DMS53 (cell line): ENCODE measurements around the gene S100A12.
"Not testable (repeated sequence)": the region's sequence is repeated elsewhere in the genome, so short reads cannot be mapped to it uniquely, and the experiment has no call there.

Experiments
- DNase-seq: peaks from one replicate; lab custom pipeline; 2025; lab: John Stamatoyannopoulos, UW

Gene S100A12

GRCh38 chr1:153352523-153352922, 22.9 kb downstream of the S100A12 start:
- DNase-seq, result peak; percentile 78

GRCh38 chr1:153350321-153350957, 25.0 kb downstream of the S100A12 start:
- no peak for DNase-seq

GRCh38 chr1:153349363-153350320, 25.8 kb downstream of the S100A12 start:
- no peak for DNase-seq

- no peak for DNase-seq
These were observed 26.7 kb downstream of the S100A12 start, which contains the start of gene PGLYRP4 for GRCh38 chr1:153348511-153349362. Gene PGLYRP4 (minus strand): TSS chr1:153348841. CDS start chr1:153347932, 909 bp downstream.

GRCh38 chr1:153347856-153348255, 27.6 kb downstream of the S100A12 start:
- DNase-seq, result no peak

- DNase-seq, result not testable (repeated sequence)
These were observed 28.4 kb downstream of the S100A12 start for GRCh38 chr1:153347049-153347448.

GRCh38 chr1:153346077-153346723, 29.2 kb downstream of the S100A12 start:
- DNase-seq, result peak; percentile 63

GRCh38 chr1:153345187-153346076, 30.0 kb downstream of the S100A12 start:
- no peak for DNase-seq

- no peak for DNase-seq
These were observed 30.7 kb downstream of the S100A12 start for GRCh38 chr1:153344718-153345025.

GRCh38 chr1:153343811-153344717, 31.4 kb downstream of the S100A12 start:
- DNase-seq, result no peak

GRCh38 chr1:153343040-153343681, 32.3 kb downstream of the S100A12 start:
- no peak for DNase-seq

- DNase-seq, result no peak
These were observed 33.2 kb downstream of the S100A12 start for GRCh38 chr1:153342178-153342577.

GRCh38 chr1:153341431-153341934, 33.9 kb downstream of the S100A12 start:
- DNase-seq, result no peak

- DNase-seq, result no peak
These were observed 35.1 kb downstream of the S100A12 start for GRCh38 chr1:153340356-153340755.

- DNase-seq, result no peak
These were observed 35.6 kb downstream of the S100A12 start for GRCh38 chr1:153339802-153340201.

GRCh38 chr1:153337980-153338853, 37.2 kb downstream of the S100A12 start:
- DNase-seq, result no peak

GRCh38 chr1:153336650-153337049, 38.8 kb downstream of the S100A12 start:
- no peak for DNase-seq

- DNase-seq, result no peak
These were observed 41.5 kb downstream of the S100A12 start for GRCh38 chr1:153333902-153334301.
